ENCODE measurements around the gene RAD23A. TPM values are rescaled to one million over a fixed set of nuclear protein-coding genes. Genes with fewer than 3 reads are reported as not detected.
"Not testable (repeated sequence)": the region's sequence is repeated elsewhere in the genome, so short reads cannot be mapped to it uniquely, and the experiment has no call there.

RAD23A gene
- total and polyA plus RNA-seq, 8 donors, result 65.3 to 118 (median 75.6) TPM

- intact Hi-C loops (cut with DNase I), result loop anchor here in 1 of 2 donors (10.0 kb wide), 1 partner anchor 290 kb away; no protein-coding TSS in a partner anchor
- Histone ChIP-seq H3K4me1 (no peaks in the 10 kb centered on the region), H3K4me3 (no peak overlapping the region), H3K27me3 (no peaks in the 10 kb centered on the region), H3K9me3 (no peaks in the 10 kb centered on the region), H3K27ac (no peak overlapping the region), H3K36me3 (no peaks in the 10 kb centered on the region)
- TF ChIP-seq CTCF (IDR thresholded peaks at IDR 0.05), result no peak
- ATAC-seq (no peak), DNase-seq (no peak)
These were observed 28.9 kb downstream of the RAD23A start for GRCh38 chr19:12974301-12975220.

GRCh38 chr19:12975221-12975741 lies 29.6 kb downstream of the RAD23A start:
- intact Hi-C loops (cut with DNase I), result loop anchor here in 1 of 2 donors (10.0 kb wide), 1 partner anchor 290 kb away; no protein-coding TSS in a partner anchor
- no peak overlapping the region for H3K4me3 ChIP-seq
- no peaks in the 10 kb centered on the region for H3K36me3 ChIP-seq
- H3K27ac ChIP-seq, result no peak overlapping the region
- TF ChIP-seq CTCF (IDR thresholded peaks at IDR 0.05), result no peak
- H3K4me1 ChIP-seq, result no peaks in the 10 kb centered on the region
- DNase-seq (no peak), ATAC-seq (no peak)
- no peaks in the 10 kb centered on the region for H3K9me3 ChIP-seq
- no peaks in the 10 kb centered on the region for H3K27me3 ChIP-seq

DNA sequence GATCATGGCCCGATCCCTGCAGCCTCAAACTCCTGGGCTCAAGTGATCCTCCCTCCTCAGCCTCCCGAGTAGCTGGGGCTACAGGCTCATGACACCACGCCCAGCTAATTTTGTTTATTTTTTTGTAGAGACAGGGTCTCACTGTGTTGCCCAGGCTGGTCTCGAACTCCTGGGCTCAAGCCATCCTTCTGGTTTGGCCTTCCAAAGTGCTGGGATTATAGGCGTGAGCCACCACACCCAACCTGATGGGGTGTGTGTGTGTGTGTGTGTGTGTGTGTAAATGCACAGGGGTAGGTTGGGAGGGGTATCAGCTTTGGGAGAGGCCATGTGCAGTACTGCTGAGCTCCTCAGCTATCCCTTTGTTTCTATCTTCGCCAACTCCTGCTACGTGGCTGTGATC lies 30.4 kb downstream of the RAD23A start:
- intact Hi-C loops (cut with DNase I), result loop anchor here in 1 of 2 donors (10.0 kb wide), 1 partner anchor 289 kb away; no protein-coding TSS in a partner anchor
- DNase-seq, ATAC-seq, H3K27ac ChIP-seq, H3K4me3 ChIP-seq, H3K36me3 ChIP-seq, H3K4me1 ChIP-seq, H3K9me3 ChIP-seq, H3K27me3 ChIP-seq: not testable (repeated sequence)

GRCh38 chr19:12979974-12980373 lies 34.3 kb downstream of the RAD23A start:
- ATAC-seq, result no peak
- no peak for DNase-seq
- H3K9me3 ChIP-seq, result no peaks in the 10 kb centered on the region
- H3K27ac ChIP-seq, result no peak overlapping the region
- no peak for TF ChIP-seq CTCF (IDR thresholded peaks at IDR 0.05)
- H3K27me3 ChIP-seq, result peaks cover 0 to 12% of the 10 kb centered on the region in 2 donors
- H3K36me3 ChIP-seq, result no peaks in the 10 kb centered on the region
- no peak overlapping the region for H3K4me3 ChIP-seq
- intact Hi-C loops (cut with DNase I), result loop anchor here (5.0 to 10.0 kb wide), 3 partner anchors 82 to 285 kb away; no protein-coding TSS in a partner anchor
- H3K4me1 ChIP-seq, result peaks cover 0 to 17% of the 10 kb centered on the region in 2 donors

DNA sequence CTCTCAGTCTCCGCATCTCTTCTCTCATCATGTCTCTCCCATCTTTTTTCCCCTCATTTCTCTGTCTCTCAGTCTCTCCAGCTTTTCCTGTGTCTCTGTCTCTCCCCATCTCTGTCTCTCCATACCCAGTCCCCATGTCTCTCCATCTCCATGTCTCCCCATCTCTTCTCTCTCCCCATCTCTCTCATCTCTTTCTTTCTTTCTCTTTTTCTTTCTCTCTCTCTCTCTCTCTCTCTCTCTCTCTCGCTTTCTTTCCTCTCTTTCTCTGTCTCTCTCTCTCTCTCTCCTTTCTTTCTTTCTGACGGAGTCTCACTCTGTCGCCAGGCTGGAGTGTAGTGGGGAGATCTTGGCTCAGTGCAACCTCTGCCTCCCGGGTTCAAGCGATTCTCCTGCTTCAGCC lies 37.0 kb downstream of the RAD23A start:
- no peak for DNase-seq
- no peaks in the 10 kb centered on the region for H3K9me3 ChIP-seq
- no peaks in the 10 kb centered on the region for H3K36me3 ChIP-seq
- H3K4me3 ChIP-seq, result no peak overlapping the region
- intact Hi-C loops (cut with DNase I), result loop anchor here (5.0 to 10.0 kb wide), 2 partner anchors 80 to 112 kb away; no protein-coding TSS in a partner anchor
- H3K27ac ChIP-seq, result no peak overlapping the region
- peaks cover 0 to 12% of the 10 kb centered on the region in 2 donors for H3K27me3 ChIP-seq
- H3K4me1 ChIP-seq, result peaks cover 0 to 21% of the 10 kb centered on the region in 2 donors
- no peak for TF ChIP-seq CTCF (IDR thresholded peaks at IDR 0.05)
- no peak for ATAC-seq

All from left lung (tissue), 10 donors.